ENCODE data around the gene RIMKLB.
"Not testable (repeated sequence)": the region's sequence is repeated elsewhere in the genome, so short reads cannot be mapped to it uniquely, and the experiment has no call there.

RIMKLB gene

GRCh38 chr12:8819666-8819980, 121.8 kb downstream of the RIMKLB start:
- H3K27ac ChIP-seq (replicated peaks) = no peak overlapping the region
- no peak overlapping the region for H3K4me3 ChIP-seq (replicated peaks; ENCODE audit: insufficient read depth, low read length)
- no peak for TF ChIP-seq POLR2AphosphoS5 (IDR thresholded peaks at IDR 0.05; ENCODE audit: low read depth)
- TF ChIP-seq GABPA (IDR thresholded peaks at IDR 0.05; ENCODE audit: low read depth) = no peak
- TF ChIP-seq REST (IDR thresholded peaks at IDR 0.05; ENCODE audit: insufficient replicate concordance, low read depth) = no peak
- TF ChIP-seq CTCF (IDR thresholded peaks at IDR 0.05; ENCODE audit: insufficient read depth, low read length) = no peak
- no peak for TF ChIP-seq SPI1 (IDR thresholded peaks at IDR 0.05; ENCODE audit: borderline replicate concordance, low read depth)

GRCh38 chr12:8820676-8821407, 123.1 kb downstream of the RIMKLB start:
- not testable (repeated sequence) for H3K27me3 ChIP-seq (ENCODE audit: insufficient read depth, poor library complexity, severe bottlenecking); H3K4me3 ChIP-seq (replicated peaks; ENCODE audit: insufficient read depth, low read length); H3K27ac ChIP-seq (replicated peaks); DNase-seq (ENCODE audit: low read depth in 1 of 2, low spot score in 1 of 2)

More at GRCh38 chr12:8819666-8819980, 121.8 kb downstream of the RIMKLB start:
- H3K27me3 ChIP-seq (ENCODE audit: insufficient read depth, poor library complexity, severe bottlenecking) = peaks cover 7% of the 10 kb centered on the region
- DNase-seq (ENCODE audit: low read depth in 1 of 2, low spot score in 1 of 2) = no peak

GRCh38 chr12:8821591-8821990, 123.8 kb downstream of the RIMKLB start:
- no peak for TF ChIP-seq CTCF (IDR thresholded peaks at IDR 0.05; ENCODE audit: insufficient read depth, low read length)
- no peak for TF ChIP-seq SPI1 (IDR thresholded peaks at IDR 0.05; ENCODE audit: borderline replicate concordance, low read depth)
- no peak for TF ChIP-seq GABPA (IDR thresholded peaks at IDR 0.05; ENCODE audit: low read depth)
- no peak for TF ChIP-seq POLR2AphosphoS5 (IDR thresholded peaks at IDR 0.05; ENCODE audit: low read depth)
- no peak for TF ChIP-seq REST (IDR thresholded peaks at IDR 0.05; ENCODE audit: insufficient replicate concordance, low read depth)
- Histone ChIP-seq H3K4me3 (replicated peaks; ENCODE audit: insufficient read depth, low read length) (no peak overlapping the region), H3K27ac (replicated peaks) (no peak overlapping the region), H3K27me3 (ENCODE audit: insufficient read depth, poor library complexity, severe bottlenecking) (peaks cover 7% of the 10 kb centered on the region)
- DNase-seq (ENCODE audit: low read depth in 1 of 2, low spot score in 1 of 2) = no peak

- Histone ChIP-seq H3K27ac (replicated peaks) (no peak within 1 kb of the TSS), H3K27me3 (ENCODE audit: insufficient read depth, poor library complexity, severe bottlenecking) (peaks cover 7% of the 10 kb centered on the region), H3K4me3 (replicated peaks; ENCODE audit: insufficient read depth, low read length) (no peak within 1 kb of the TSS)
- no peak for TF ChIP-seq GABPA (IDR thresholded peaks at IDR 0.05; ENCODE audit: low read depth)
- TF ChIP-seq POLR2AphosphoS5 (IDR thresholded peaks at IDR 0.05; ENCODE audit: low read depth) = no peak
- no peak for TF ChIP-seq SPI1 (IDR thresholded peaks at IDR 0.05; ENCODE audit: borderline replicate concordance, low read depth)
- no peak for TF ChIP-seq CTCF (IDR thresholded peaks at IDR 0.05; ENCODE audit: insufficient read depth, low read length)
- no peak for TF ChIP-seq REST (IDR thresholded peaks at IDR 0.05; ENCODE audit: insufficient replicate concordance, low read depth)
- no peak for DNase-seq (ENCODE audit: low read depth in 1 of 2, low spot score in 1 of 2)
Measured at GRCh38 chr12:8822298-8822697, 124.5 kb downstream of the RIMKLB start, which contains the start of gene A2ML1. Gene A2ML1 (plus strand): TSS chr12:8822621. CDS start chr12:8822652, 31 bp downstream.

Data from HL-60 (cell line).